Neural progenitor cell (in vitro differentiated cells): ENCODE data around the gene KLRD1. TPM values are rescaled to one million over a fixed set of nuclear protein-coding genes. Genes with fewer than 3 reads are reported as not detected.

ENCODE experiments used
- DNase-seq: peaks from one replicate; pipeline ENCODE4 v3.0.0-alpha.2; 2016; ENCODE audit warnings: low spot score
- H2AFZ ChIP-seq: fragments of 200-600 bp; sonication (generic); replicated peaks from 2 replicates; pipeline ENCODE4 v1.6.1; 2016; ENCODE audit warnings: antibody characterized with exemption
- H3F3A ChIP-seq: fragments of 200-600 bp; sonication (generic); 2 replicates; pipeline ENCODE4 v1.6.1; 2016; ENCODE audit warnings: antibody characterized with exemption, low read depth
- H3K27ac ChIP-seq: fragments of 200-600 bp; sonication (generic); 2 replicates; pipeline ENCODE4 v1.5.1; 2016; ENCODE audit warnings: mild to moderate bottlenecking
- H3K27me3 ChIP-seq: fragments of 200-600 bp; sonication (generic); 2 replicates; pipeline ENCODE4 v1.6.1; 2016; ENCODE audit warnings: mild to moderate bottlenecking, moderate library complexity
- H3K36me3 ChIP-seq: fragments of 200-600 bp; sonication (generic); 2 replicates; pipeline ENCODE4 v1.5.1; 2016
- H3K4me1 ChIP-seq: fragments of 200-600 bp; sonication (generic); 2 replicates; pipeline ENCODE4 v1.6.1; 2016; ENCODE audit warnings: mixed run types
- H3K4me2 ChIP-seq: fragments of 200-600 bp; sonication (generic); 2 replicates; pipeline ENCODE4 v1.6.1; 2016
- H3K4me3 ChIP-seq: fragments of 200-600 bp; sonication (generic); 2 replicates; pipeline ENCODE4 v1.5.1; 2016
- H3K79me2 ChIP-seq: fragments of 200-600 bp; sonication (generic); 2 replicates; pipeline ENCODE4 v1.6.1; 2016; ENCODE audit warnings: low read depth
- H3K9ac ChIP-seq: fragments of 200-600 bp; sonication (generic); 2 replicates; pipeline ENCODE4 v1.6.1; 2016
- H3K9me3 ChIP-seq: fragments of 200-600 bp; sonication (generic); 2 replicates; pipeline ENCODE4 v1.5.1; 2016; ENCODE audit warnings: low read depth
- H4K20me1 ChIP-seq: fragments of 200-600 bp; sonication (generic); 2 replicates; pipeline ENCODE4 v1.6.1; 2016; ENCODE audit warnings: low read depth
- H3K27ac Mint-ChIP-seq: 3 replicates; pipeline ENCODE4 v1.8.0; 2021; ENCODE audit warnings: mixed read lengths
- H3K27me3 Mint-ChIP-seq: 2 replicates; pipeline ENCODE4 v1.8.0; 2022; ENCODE audit warnings: low read depth, mild to moderate bottlenecking, inconsistent platforms, moderate library complexity, mixed read lengths; ENCODE audit not compliant: insufficient read depth
- H3K36me3 Mint-ChIP-seq: 3 replicates; pipeline ENCODE4 v1.8.0; 2021; ENCODE audit warnings: mixed read lengths
- H3K4me1 Mint-ChIP-seq: 3 replicates; pipeline ENCODE4 v1.8.0; 2021; ENCODE audit warnings: mixed read lengths
- H3K4me3 Mint-ChIP-seq: 3 replicates; pipeline ENCODE4 v1.8.0; 2021; ENCODE audit warnings: mild to moderate bottlenecking, moderate library complexity, mixed read lengths
- H3K9me3 Mint-ChIP-seq: 3 replicates; pipeline ENCODE4 v1.8.0; 2020; ENCODE audit warnings: mixed read lengths
- EZH2 ChIP-seq: fragments of 200-600 bp; sonication (generic); IDR thresholded peaks from 2 replicates; pipeline ENCODE4 v1.6.1; 2017; ENCODE audit warnings: antibody characterized with exemption, mild to moderate bottlenecking, moderate library complexity
- EZH2phosphoT487 ChIP-seq: fragments of 200-600 bp; sonication (generic); IDR thresholded peaks from 2 replicates; pipeline ENCODE4 v1.6.1; 2017; ENCODE audit warnings: antibody characterized with exemption
- total RNA-seq: library from RNA; depleted of rRNA; stranded (reverse); fragments of >200 nt; gene quantifications from 2 replicates; pipeline ENCODE4 v1.2.3, GENCODE V29; 2015; ENCODE audit warnings: low replicate concordance
- TF ChIP-seq, protein P1 (sequence below): fragments of 200-600 bp; sonication (generic); IDR thresholded peaks from 2 replicates; pipeline ENCODE4 v1.5.1; 2017; ENCODE audit warnings: antibody characterized with exemption, mild to moderate bottlenecking

Gene KLRD1, protein sequence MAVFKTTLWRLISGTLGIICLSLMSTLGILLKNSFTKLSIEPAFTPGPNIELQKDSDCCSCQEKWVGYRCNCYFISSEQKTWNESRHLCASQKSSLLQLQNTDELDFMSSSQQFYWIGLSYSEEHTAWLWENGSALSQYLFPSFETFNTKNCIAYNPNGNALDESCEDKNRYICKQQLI
- 0.06 TPM in 2 replicates for total RNA-seq

DNA sequence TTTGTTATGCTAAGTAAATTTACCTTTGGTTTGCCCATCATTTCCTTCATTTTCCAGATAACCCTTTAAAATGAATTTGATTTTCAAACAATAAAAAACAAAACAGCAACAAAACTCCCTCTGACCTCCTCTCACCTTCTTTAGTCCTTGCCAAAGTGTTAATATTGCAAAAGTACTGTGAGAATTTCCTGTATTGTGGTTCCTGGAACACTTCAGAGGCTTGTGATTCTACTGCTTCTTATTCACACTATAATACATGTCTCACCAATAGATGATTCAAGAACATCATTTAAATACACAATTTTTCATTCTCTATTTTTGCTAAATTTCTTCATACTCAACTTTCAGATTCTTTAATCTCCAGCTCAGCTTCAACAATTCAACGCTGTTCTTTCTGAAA lies at the start of gene KLRD1:
KLRD1 (plus strand) TSS at position 241 of the 400 bp plus-strand sequence. CDS start 208 bp downstream, outside the sequence.
- no peak for TF ChIP-seq EZH2
- TF ChIP-seq, protein P1, sequence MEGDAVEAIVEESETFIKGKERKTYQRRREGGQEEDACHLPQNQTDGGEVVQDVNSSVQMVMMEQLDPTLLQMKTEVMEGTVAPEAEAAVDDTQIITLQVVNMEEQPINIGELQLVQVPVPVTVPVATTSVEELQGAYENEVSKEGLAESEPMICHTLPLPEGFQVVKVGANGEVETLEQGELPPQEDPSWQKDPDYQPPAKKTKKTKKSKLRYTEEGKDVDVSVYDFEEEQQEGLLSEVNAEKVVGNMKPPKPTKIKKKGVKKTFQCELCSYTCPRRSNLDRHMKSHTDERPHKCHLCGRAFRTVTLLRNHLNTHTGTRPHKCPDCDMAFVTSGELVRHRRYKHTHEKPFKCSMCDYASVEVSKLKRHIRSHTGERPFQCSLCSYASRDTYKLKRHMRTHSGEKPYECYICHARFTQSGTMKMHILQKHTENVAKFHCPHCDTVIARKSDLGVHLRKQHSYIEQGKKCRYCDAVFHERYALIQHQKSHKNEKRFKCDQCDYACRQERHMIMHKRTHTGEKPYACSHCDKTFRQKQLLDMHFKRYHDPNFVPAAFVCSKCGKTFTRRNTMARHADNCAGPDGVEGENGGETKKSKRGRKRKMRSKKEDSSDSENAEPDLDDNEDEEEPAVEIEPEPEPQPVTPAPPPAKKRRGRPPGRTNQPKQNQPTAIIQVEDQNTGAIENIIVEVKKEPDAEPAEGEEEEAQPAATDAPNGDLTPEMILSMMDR: no peak
- TF ChIP-seq EZH2phosphoT487: no peak
- Histone ChIP-seq H2AFZ (no peak within 1 kb of the TSS), H3K79me2 (no peaks in the 10 kb centered on the region), H3K4me2 (no peak within 1 kb of the TSS), H3K36me3 (no peaks in the 10 kb centered on the region), H3K27ac (no peak within 1 kb of the TSS), H3K4me1 (no peaks in the 10 kb centered on the region), H4K20me1 (no peaks in the 10 kb centered on the region), H3K4me3 (no peak within 1 kb of the TSS), H3F3A (no peaks in the 10 kb centered on the region), H3K9ac (no peak within 1 kb of the TSS), H3K9me3 (no peaks in the 10 kb centered on the region), H3K27me3 (no peaks in the 10 kb centered on the region)
- no peak for DNase-seq
- H3K27me3 Mint-ChIP-seq: no peaks in the 10 kb centered on the region
- H3K9me3 Mint-ChIP-seq: no peaks in the 10 kb centered on the region
- H3K4me1 Mint-ChIP-seq: no peaks in the 10 kb centered on the region
- no peak within 1 kb of the TSS for H3K4me3 Mint-ChIP-seq
- no peaks in the 10 kb centered on the region for H3K36me3 Mint-ChIP-seq
- no peak within 1 kb of the TSS for H3K27ac Mint-ChIP-seq

- Mint-ChIP-seq H3K27ac (no peak overlapping the region), H3K4me3 (no peak overlapping the region), H3K9me3 (peaks cover 4% of the 10 kb centered on the region), H3K4me1 (no peaks in the 10 kb centered on the region), H3K27me3 (no peaks in the 10 kb centered on the region), H3K36me3 (no peaks in the 10 kb centered on the region)
- H3K4me1 ChIP-seq: no peaks in the 10 kb centered on the region
- no peak overlapping the region for H3K4me2 ChIP-seq
- H3K27me3 ChIP-seq: no peaks in the 10 kb centered on the region
- DNase-seq: no peak
- no peaks in the 10 kb centered on the region for H3K36me3 ChIP-seq
- H3K9ac ChIP-seq: no peak overlapping the region
- no peaks in the 10 kb centered on the region for H4K20me1 ChIP-seq
- H2AFZ ChIP-seq: no peak overlapping the region
- H3K79me2 ChIP-seq: no peaks in the 10 kb centered on the region
- H3F3A ChIP-seq: no peaks in the 10 kb centered on the region
- H3K27ac ChIP-seq: no peak overlapping the region
- no peak overlapping the region for H3K4me3 ChIP-seq
- TF ChIP-seq, protein P1: no peak
- H3K9me3 ChIP-seq: no peaks in the 10 kb centered on the region
Observed at GRCh38 chr12:10260927-10261326, 46.7 kb upstream of the KLRD1 start.

DNA sequence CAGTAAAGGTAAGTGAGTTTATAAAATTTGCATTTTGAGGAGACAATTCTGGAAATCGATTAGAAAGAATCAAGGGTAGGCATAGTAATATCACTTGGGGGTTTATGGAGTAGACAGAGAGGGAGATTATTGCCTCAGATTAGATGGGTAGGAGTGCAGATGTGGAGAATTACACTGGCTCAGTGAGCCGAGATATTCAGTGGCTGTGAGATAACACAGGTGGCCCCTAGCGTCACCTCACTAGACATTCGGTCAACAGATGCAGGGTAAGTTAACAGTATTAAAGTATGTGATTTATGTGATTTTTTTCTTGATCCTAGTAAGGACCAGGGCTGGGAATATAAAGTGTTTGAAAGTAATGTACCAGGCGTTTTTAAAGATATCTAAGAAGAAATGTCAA lies 39.6 kb upstream of the KLRD1 start:
- H3F3A ChIP-seq: no peaks in the 10 kb centered on the region
- Mint-ChIP-seq H3K27ac (no peak overlapping the region), H3K4me1 (no peaks in the 10 kb centered on the region), H3K9me3 (no peaks in the 10 kb centered on the region), H3K27me3 (no peaks in the 10 kb centered on the region), H3K4me3 (no peak overlapping the region), H3K36me3 (no peaks in the 10 kb centered on the region)
- no peak for DNase-seq
- H3K36me3 ChIP-seq: no peaks in the 10 kb centered on the region
- no peak overlapping the region for H3K4me2 ChIP-seq
- no peak overlapping the region for H3K9ac ChIP-seq
- TF ChIP-seq EZH2phosphoT487 (no peak), EZH2 (no peak)
- TF ChIP-seq, protein P1: no peak
- H2AFZ ChIP-seq: no peak overlapping the region
- H3K27ac ChIP-seq: no peak overlapping the region
- no peaks in the 10 kb centered on the region for H3K9me3 ChIP-seq
- H3K4me3 ChIP-seq: no peak overlapping the region
- no peaks in the 10 kb centered on the region for H4K20me1 ChIP-seq
- no peaks in the 10 kb centered on the region for H3K79me2 ChIP-seq
- no peaks in the 10 kb centered on the region for H3K27me3 ChIP-seq
- H3K4me1 ChIP-seq: no peaks in the 10 kb centered on the region
